HK-2 (cell line): Measurements from ENCODE around the gene CSF1.
"Not testable (repeated sequence)": the region's sequence is repeated elsewhere in the genome, so short reads cannot be mapped to it uniquely, and the experiment has no call there.

Source experiments
- DNase-seq: peaks from one replicate; pipeline ENCODE4 v3.0.0-alpha.2; 2018; ENCODE audit not compliant: unreplicated experiment

CSF1 gene, protein sequence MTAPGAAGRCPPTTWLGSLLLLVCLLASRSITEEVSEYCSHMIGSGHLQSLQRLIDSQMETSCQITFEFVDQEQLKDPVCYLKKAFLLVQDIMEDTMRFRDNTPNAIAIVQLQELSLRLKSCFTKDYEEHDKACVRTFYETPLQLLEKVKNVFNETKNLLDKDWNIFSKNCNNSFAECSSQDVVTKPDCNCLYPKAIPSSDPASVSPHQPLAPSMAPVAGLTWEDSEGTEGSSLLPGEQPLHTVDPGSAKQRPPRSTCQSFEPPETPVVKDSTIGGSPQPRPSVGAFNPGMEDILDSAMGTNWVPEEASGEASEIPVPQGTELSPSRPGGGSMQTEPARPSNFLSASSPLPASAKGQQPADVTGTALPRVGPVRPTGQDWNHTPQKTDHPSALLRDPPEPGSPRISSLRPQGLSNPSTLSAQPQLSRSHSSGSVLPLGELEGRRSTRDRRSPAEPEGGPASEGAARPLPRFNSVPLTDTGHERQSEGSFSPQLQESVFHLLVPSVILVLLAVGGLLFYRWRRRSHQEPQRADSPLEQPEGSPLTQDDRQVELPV

GRCh38 chr1:109910123-109910962 lies at the start of gene CSF1:
Gene CSF1, plus strand, starts transcription at chr1:109910849. Its CDS starts 175 bp downstream, at chr1:109911024.
- peak; percentile 88 for DNase-seq

- DNase-seq, result not testable (repeated sequence)
Observed at GRCh38 chr1:109861616-109862015, 49.0 kb upstream of the CSF1 start.

GRCh38 chr1:109863667-109864046 lies 47.0 kb upstream of the CSF1 start:
- DNase-seq, result no peak

GRCh38 chr1:109864047-109864822 lies 46.4 kb upstream of the CSF1 start:
- no peak for DNase-seq

DNA sequence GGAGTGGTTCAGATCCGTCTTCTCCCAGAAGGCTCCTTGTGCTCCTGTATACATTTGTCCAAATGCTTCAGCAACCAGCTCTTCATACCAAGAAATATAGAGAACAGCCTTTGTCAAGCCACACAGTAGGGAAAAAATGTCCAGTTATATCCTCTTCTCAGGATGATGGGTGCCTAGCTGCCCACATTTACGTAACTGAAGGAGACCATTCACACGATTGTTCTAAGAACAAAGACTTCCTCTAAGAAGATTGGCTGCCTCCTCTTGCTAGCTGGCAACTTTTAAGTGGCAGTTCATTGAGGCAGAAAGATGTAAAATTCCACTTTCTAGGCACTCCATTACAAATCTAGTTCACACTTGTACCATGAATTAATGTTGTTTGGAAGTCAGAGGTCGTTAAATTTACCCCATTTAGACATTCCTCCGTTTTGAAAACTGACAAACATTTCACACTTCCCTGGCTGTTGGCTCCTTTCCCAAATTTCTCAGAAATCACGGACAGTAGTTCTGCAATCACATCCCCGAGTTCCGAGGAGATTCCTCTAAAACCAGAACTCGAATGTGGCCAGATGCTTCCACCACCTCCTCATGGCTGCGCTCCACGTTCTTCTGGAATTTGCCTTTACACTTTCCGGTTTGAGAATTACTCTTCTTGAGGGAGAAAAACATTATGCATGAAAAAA lies 45.6 kb upstream of the CSF1 start:
- no peak for DNase-seq

- DNase-seq, result no peak
Observed at GRCh38 chr1:109866071-109866470, 44.6 kb upstream of the CSF1 start.

DNA sequence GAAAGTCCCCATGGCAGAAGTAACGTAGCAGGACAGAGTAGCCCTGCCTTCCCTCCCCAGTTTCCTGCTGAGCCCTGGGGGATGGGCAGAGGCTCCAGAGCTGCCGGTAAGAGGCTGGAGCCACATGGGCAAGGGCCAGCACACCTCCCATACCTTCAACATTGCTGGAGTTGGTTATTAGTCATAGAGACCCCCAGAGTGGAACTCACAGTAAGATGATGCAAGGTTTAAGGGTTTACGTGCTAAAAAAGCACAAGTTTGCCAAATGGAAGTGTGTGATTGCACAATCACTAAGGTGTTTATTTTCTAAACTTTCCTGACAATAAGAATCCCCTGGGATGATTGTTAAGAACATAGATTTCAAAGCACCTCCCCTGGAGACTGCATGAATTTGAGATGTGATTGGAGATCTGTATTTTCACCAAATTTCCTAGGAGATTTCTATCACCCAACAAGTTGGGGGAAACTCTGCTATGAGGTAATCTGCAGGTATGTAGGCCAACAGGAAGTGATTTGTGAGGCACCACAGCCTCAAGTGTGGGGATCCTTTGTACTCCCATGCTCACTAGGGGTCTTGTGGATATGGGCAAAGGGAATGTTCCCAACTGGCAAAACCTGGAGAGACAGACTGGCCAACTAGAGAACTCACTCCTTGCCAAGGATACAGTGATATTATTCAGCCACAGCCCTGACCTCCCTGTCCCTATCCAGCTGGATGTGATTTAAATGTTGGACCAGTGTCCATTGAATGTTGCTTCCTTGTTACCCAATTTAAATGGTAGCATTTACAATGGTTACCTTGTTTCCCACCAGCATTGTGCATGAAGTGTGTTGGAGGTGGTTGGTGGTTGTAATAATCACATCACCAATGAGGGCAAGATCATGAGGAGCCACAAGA lies 37.1 kb upstream of the CSF1 start:
- DNase-seq, result no peak

GRCh38 chr1:109874445-109874844 lies 36.2 kb upstream of the CSF1 start:
- no peak for DNase-seq

DNA sequence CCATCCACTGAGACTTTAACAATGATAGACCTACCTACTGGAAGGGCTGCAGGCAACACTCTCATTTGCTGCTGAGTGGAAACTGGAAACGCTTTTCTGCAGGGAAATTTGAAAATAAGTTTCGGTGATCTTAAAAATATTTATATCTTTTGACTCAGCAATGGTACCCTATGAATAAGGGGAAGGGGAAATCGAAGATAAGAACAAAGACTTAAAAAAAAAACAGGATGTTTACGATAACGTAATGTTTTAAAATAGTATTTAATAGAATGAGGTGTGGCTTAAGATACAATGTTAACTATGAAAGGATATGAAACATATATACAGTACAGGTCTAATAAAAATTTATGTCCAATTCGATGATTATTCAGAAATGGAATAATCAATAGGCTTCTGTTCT lies 34.8 kb upstream of the CSF1 start:
- DNase-seq, result no peak

DNA sequence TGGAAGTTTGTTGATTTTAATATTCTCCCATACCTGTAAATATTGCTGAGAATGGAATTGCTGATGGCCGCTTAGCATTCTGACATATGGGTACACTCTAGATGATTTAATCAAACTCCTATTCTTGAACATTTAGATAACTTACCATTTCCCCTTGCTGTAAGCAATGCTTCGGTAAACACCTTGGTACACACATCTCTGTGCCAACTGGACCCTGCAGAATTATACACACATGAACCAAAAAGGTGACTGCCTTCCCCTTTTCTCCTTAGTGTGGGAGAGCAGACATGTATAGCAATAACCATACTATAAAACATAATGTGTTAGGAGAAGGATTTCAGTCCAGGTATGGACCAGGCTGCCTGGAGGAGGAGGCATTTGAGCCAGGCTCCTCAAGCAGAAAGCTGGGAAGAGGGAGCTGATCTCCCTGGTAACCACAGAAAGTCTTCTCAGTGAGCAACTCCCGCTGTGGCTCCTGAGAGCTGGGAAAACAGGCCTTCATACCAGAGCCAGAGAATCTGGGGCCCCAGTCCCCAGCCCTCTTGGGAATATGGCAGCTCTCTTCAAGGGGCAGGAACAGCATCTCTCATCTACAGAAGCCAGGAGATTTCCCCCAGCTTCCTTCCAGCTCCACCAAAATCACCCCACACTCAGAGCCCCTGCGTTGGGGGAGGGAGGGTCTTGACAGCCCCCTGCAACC lies 33.9 kb upstream of the CSF1 start:
- no peak for DNase-seq

DNA sequence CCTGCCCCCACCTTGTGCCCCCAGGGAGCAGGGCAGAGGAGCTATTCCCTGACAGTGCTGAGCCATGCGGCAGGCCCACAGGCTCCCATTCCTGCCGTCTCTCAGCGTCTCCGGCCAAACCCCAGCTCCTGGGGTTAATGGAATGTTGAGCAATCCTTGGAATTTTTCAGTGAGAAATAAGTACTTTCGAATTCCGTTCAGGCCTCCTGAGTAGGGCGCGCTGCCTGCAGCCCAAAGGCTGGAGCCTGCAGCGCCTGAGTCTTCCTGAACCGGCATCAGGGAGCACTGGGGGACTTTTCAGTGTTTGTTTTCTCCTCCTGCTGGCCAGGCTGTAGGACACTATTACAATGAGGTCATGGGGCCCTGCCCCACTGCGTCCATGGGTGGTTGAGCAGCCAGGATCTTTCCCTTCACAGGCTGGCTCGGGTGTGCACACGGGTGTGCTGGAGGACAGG lies 33.3 kb upstream of the CSF1 start:
- DNase-seq, result peak; percentile 85

DNA sequence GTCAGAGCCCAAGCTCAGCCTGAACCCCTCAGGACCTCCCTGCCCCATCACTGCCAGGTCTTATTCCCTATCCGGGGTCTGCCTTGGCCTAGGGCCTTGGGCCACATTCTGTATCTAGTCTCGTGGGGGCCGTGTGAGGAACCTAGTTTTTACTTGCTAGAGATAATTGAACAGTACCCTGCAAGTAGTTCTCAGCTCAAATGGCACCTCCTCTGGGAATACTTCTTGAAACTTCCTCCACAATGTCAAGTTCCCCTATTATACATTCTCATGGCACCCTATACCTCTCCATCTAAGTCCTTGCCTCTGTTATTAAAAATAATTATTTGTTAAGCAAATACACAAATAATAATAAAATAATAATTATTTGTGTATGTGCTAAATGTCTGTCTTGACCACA lies 32.9 kb upstream of the CSF1 start:
- no peak for DNase-seq

DNA sequence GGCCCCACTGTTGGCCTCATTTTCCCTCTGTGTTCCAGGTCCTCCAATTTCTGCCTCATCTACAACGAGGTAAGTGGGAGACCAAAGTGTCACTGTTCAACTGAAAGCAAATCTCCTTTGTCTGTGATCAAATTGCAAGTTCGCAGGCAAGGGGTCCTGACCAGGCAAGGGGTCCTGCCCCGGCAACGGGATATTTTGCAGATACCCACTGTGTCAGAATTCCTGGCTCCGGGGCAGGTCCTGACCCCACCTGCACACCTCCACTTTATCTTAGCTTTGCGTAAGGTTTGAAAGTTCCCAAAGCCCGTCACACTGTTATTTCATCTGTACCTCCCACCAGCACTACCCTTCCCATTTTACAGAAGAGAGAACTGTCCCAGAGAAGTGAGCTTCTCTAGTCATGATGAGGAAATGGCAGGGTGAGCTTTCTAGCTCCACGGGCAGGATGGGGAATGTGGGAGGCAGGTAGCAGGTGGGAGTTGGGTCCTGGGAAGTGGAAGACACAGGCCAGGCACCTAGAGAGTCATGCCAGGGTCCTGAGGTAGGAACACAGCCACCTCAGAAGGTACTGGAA lies 32.0 kb upstream of the CSF1 start:
- no peak for DNase-seq

DNA sequence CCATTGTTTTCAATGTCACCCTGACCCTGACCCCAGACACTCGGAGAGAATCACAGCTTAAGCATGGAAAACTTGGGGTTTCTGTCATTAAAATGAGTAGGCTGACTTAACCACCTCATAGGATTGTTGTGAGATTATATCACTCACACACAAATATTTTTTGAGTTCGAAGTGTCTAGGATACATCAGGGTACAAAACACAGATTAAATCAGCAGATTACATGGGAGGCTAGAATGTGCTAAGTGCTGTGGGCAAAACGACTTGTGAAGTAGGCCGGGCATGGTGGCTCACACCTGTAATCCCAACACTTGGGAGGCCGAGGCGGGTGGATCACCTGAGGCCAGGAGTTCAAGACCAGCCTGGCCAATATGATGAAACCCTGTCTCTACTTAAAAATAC lies 31.3 kb upstream of the CSF1 start:
- DNase-seq, result not testable (repeated sequence)

GRCh38 chr1:109879881-109880525 lies 30.6 kb upstream of the CSF1 start:
- no peak for DNase-seq

- DNase-seq, result no peak
Observed at GRCh38 chr1:109880971-109881894, 29.4 kb upstream of the CSF1 start.

- DNase-seq, result no peak
Observed at GRCh38 chr1:109881906-109882287, 28.8 kb upstream of the CSF1 start.
